HFF-Myc (cell line): ENCODE results near the gene KCTD21.

Experiments
- DNase-seq: peaks from one replicate; pipeline ENCODE4 v3.0.0-alpha.2; 2011; ENCODE audit warnings: low read depth; ENCODE audit errors: extremely low read depth
- H3K4me3 ChIP-seq: replicated peaks from 2 replicates; pipeline ENCODE4 v1.5.1; 2011; ENCODE audit warnings: low read depth, mild to moderate bottlenecking, control low read depth, low read length
- CTCF ChIP-seq: IDR thresholded peaks from 2 replicates; pipeline ENCODE4 v1.5.1; 2012; ENCODE audit warnings: mild to moderate bottlenecking, low read depth, low read length, control low read depth; ENCODE audit errors: missing control alignments

Gene KCTD21

GRCh38 chr11:78211565-78211964 is 23.1 kb upstream of the KCTD21 start:
- no peak for DNase-seq
- no peak overlapping the region for H3K4me3 ChIP-seq
- TF ChIP-seq CTCF, result no peak

GRCh38 chr11:78210000-78210608 is 21.7 kb upstream of the KCTD21 start:
- DNase-seq, result no peak
- H3K4me3 ChIP-seq, result no peak overlapping the region
- no peak for TF ChIP-seq CTCF

DNA sequence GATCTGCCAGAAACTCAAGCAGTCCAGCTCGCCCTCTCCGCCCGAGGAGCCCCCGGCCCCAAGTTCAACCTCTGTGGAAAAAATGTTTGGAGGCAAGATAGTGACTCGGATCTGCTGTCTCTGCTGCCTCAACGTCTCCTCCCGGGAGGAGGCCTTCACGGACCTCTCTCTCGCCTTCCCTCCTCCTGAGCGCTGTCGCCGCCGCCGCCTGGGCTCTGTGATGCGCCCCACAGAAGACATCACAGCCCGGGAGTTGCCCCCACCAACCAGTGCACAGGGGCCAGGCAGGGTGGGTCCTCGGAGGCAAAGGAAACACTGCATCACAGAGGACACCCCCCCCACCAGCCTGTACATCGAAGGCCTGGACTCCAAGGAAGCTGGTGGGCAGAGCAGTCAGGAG is 21.1 kb upstream of the KCTD21 start:
- no peak for DNase-seq
- TF ChIP-seq CTCF, result no peak

DNA sequence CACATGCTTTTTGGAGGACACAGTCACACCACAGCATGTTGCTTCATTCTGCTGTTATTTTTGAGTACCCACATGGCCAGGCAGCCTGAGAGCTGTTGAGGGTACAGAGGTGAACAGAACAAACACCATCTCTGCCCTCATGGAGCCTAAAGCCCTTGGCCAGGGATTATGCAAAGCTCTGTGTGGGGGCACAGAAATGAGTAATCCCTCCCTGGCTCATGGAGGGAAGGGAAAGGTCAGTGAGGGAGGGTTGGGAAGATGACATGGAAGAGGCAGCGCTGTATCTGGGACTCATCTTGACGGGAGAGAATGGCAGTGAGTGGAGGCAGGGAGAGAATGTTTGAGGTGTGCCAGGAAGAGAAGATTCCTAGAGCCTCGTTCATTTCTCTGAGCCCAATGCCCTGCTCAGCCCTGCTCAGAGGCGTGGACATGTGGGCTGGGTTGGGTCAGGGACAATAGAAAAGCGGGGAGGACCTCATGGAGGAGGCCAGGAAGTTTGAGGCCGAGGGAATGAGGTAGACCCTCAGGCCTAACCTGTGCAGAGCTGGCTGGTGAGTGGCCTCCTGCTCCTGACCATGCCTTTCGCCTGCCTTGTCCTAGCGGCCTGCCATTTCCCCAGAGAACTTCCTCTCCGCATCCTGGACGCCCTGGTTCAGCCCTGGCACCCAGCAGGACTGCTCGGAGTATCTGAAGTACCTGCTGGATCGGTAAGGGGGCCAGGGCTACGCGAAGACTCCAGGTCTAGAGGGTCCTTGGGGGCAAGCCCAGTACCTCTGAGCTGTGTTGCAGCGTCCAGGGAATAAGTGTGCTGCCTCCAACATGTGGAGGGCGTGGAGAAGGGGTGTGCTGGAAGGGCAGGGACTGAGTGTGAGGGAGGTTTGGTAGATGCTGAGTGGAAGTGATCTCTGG is 20.1 kb upstream of the KCTD21 start:
- TF ChIP-seq CTCF, result no peak
- no peak for DNase-seq
- H3K4me3 ChIP-seq, result no peak overlapping the region

More for the DNA sequence above, 21.1 kb upstream of the KCTD21 start:
- H3K4me3 ChIP-seq, result no peak overlapping the region

GRCh38 chr11:78207532-78208256 is 19.3 kb upstream of the KCTD21 start:
- TF ChIP-seq CTCF, result no peak
- no peak for DNase-seq

DNA sequence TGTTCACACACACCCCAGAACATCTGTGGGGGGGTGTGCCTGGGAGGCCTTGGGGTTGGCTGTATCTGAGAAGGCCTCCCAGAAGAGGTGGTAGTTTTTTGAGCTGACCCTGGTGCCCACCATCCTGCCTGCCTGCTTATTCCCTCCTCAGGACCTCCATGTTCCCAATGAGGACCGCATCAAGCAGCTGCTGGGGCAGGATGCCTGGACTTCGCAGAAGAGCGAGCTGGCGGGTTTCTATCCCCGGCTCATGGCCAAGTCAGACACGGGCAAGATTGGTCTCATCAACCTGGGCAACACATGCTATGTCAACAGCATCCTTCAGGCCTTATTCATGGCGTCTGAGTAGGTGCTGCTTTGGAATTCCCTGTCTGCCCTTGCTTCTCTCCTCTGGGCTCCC is 17.3 kb upstream of the KCTD21 start:
- DNase-seq, result no peak
- H3K4me3 ChIP-seq, result no peak overlapping the region
- no peak for TF ChIP-seq CTCF

More at GRCh38 chr11:78207532-78208256, 19.3 kb upstream of the KCTD21 start:
- H3K4me3 ChIP-seq, result no peak overlapping the region
